Stimulated activated CD4-positive, alpha-beta T cell treated with anti-CD3 and anti-CD28 coated beads, Interleukin-1b, Interleukin-23, amount 100 ng/mL, for 4 hours (primary cell): ENCODE results near the gene TGFB3.
A peak's percentile ranks its signal among the peaks of the same experiment; 100 is the strongest.

Source experiments
- DNase-seq, 2 donors: peaks; one replicate each; pipeline ENCODE4 v3.0.0-alpha.2; 2020; ENCODE audit warnings: low read depth in 2 of 2

Gene TGFB3

GRCh38 chr14:75987201-75987970, 5.6 kb upstream of the TGFB3 start:
- DNase-seq = no peak

- DNase-seq = no peak
Measured at GRCh38 chr14:75986439-75986765, 4.6 kb upstream of the TGFB3 start.

- peak; percentile 85 to 86 for DNase-seq
Measured at GRCh38 chr14:75985618-75986438, 4.0 kb upstream of the TGFB3 start, which contains the start of gene IFT43. Gene IFT43 (plus strand): TSS chr14:75985763. CDS start chr14:75985787, 24 bp downstream.

- no peak for DNase-seq
Measured at GRCh38 chr14:75984674-75985073, 2.9 kb upstream of the TGFB3 start.

GRCh38 chr14:75983019-75983358, 1.2 kb upstream of the TGFB3 start:
- DNase-seq = no peak

GRCh38 chr14:75982266-75983018, 647 bp upstream of the TGFB3 start:
- DNase-seq = peak; percentile 66 to 68

- no peak for DNase-seq
Measured at GRCh38 chr14:75980856-75981255, 939 bp downstream of the TGFB3 start.

- DNase-seq = no peak
Measured at GRCh38 chr14:75979648-75980565, 1.9 kb downstream of the TGFB3 start.

GRCh38 chr14:75979071-75979571, 2.7 kb downstream of the TGFB3 start:
- no peak for DNase-seq

- no peak for DNase-seq
Measured at GRCh38 chr14:75978249-75978731, 3.5 kb downstream of the TGFB3 start.

GRCh38 chr14:75977582-75977943, 4.2 kb downstream of the TGFB3 start:
- DNase-seq = no peak

- DNase-seq = no peak
Measured at GRCh38 chr14:75976826-75977581, 4.8 kb downstream of the TGFB3 start.

GRCh38 chr14:75972801-75973421, 8.9 kb downstream of the TGFB3 start:
- no peak for DNase-seq

GRCh38 chr14:75971509-75971908, 10.3 kb downstream of the TGFB3 start:
- no peak for DNase-seq

- no peak for DNase-seq
Measured at GRCh38 chr14:75970989-75971388, 10.8 kb downstream of the TGFB3 start.

- DNase-seq = no peak
Measured at GRCh38 chr14:75969891-75970290, 11.9 kb downstream of the TGFB3 start.

GRCh38 chr14:75969126-75969525, 12.7 kb downstream of the TGFB3 start:
- DNase-seq = no peak

GRCh38 chr14:75968456-75968855, 13.3 kb downstream of the TGFB3 start:
- no peak for DNase-seq

- no peak for DNase-seq
Measured at GRCh38 chr14:75967866-75968265, 13.9 kb downstream of the TGFB3 start.

- DNase-seq = no peak
Measured at GRCh38 chr14:75961662-75962061, 20.1 kb downstream of the TGFB3 start.
